ENCODE results near the gene DCAF4.

Gene DCAF4

DNA sequence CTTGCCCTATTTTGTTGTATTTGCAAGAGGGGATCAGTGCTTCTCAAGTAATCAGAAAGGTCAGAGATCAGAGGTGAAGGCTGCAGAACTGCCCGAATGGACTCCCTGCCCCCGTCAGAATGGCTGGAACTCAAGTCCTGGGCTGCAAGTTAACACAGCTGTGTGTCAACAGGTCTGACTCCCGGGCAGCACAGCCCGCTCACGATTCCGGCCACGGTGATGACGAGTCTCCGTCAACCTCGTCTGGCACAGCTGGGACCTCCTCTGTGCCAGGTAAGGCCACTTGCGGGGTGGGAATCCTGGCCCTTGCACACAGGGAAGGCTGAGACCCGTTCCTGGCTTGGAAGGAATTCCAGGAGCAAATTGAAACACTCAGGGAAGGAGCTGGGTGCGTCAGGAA is 13.4 kb downstream of the DCAF4 start:
- Histone ChIP-seq H3K9me3 (ENCODE audit: insufficient read depth, low read depth, low read length) (no peaks in the 10 kb centered on the region), H3K36me3 (ENCODE audit: insufficient read depth, low read length) (peaks cover 41% of the 10 kb centered on the region; the same call in 1 of the 2 replicates), H2AFZ (ENCODE audit: low read length) (no peak overlapping the region), H3K4me2 (ENCODE audit: low read depth, low read length, poor library complexity, severe bottlenecking) (no peak overlapping the region), H4K20me1 (ENCODE audit: insufficient read depth, low read length, poor library complexity, severe bottlenecking) (peaks cover 5% of the 10 kb centered on the region), H3K4me3 (ENCODE audit: low read length, poor library complexity, severe bottlenecking) (no peak overlapping the region), H3K4me1 (ENCODE audit: insufficient read depth, low read length, poor library complexity, severe bottlenecking) (peaks cover 15% of the 10 kb centered on the region), H3K9ac (ENCODE audit: low read depth, low read length, poor library complexity, severe bottlenecking) (no peak overlapping the region), H3K9me2 (replicated peaks; ENCODE audit: low read depth, low read length) (no peaks in the 10 kb centered on the region), H3F3A (ENCODE audit: low read depth) (no peaks in the 10 kb centered on the region), H3K27me3 (ENCODE audit: insufficient read depth, low read length, poor library complexity, severe bottlenecking) (no peaks in the 10 kb centered on the region), H3K79me2 (ENCODE audit: insufficient read depth, low read length) (no peaks in the 10 kb centered on the region)
- TF ChIP-seq, protein P1, sequence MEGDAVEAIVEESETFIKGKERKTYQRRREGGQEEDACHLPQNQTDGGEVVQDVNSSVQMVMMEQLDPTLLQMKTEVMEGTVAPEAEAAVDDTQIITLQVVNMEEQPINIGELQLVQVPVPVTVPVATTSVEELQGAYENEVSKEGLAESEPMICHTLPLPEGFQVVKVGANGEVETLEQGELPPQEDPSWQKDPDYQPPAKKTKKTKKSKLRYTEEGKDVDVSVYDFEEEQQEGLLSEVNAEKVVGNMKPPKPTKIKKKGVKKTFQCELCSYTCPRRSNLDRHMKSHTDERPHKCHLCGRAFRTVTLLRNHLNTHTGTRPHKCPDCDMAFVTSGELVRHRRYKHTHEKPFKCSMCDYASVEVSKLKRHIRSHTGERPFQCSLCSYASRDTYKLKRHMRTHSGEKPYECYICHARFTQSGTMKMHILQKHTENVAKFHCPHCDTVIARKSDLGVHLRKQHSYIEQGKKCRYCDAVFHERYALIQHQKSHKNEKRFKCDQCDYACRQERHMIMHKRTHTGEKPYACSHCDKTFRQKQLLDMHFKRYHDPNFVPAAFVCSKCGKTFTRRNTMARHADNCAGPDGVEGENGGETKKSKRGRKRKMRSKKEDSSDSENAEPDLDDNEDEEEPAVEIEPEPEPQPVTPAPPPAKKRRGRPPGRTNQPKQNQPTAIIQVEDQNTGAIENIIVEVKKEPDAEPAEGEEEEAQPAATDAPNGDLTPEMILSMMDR (conservative IDR thresholded peaks at IDR 0.05; ENCODE audit: low read length) = no peak
- no peak for TF ChIP-seq EZH2phosphoT487 (IDR thresholded peaks at IDR 0.05; ENCODE audit: borderline replicate concordance)

DNA sequence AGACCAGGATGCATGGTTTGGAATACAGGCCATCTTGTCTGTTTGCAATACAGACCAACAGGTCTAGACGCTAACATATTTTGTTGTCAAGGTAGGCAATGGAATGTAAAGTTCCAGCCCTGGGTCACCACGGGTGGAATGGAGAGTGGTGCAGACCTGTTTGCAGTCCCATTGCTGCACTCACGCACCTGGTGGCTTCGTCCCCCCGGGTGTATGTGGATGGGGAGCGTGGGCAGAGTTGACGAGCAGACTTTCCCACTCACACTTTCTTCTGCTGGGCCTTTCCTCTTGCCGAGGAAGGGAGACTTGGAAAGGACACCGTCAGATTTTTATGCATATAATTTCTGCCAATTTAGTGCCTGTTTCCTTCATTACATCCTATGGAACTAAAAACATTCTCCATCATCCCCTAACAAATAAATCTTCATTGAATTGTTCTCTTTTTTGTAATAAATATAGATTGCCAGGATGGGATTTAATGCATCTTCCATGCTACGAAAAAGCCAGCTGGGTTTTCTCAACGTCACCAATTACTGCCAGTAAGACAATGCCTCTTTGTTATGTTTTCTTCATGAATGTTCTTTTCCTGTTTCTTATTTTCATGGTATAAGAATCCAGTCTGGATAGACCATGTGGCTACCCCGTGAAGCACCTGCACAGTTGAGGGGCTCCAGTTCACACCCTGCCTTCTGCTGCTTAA is 15.2 kb downstream of the DCAF4 start:
- H3K27me3 ChIP-seq (ENCODE audit: insufficient read depth, low read length, poor library complexity, severe bottlenecking) = no peaks in the 10 kb centered on the region
- no peak overlapping the region for H3K4me2 ChIP-seq (ENCODE audit: low read depth, low read length, poor library complexity, severe bottlenecking)
- H2AFZ ChIP-seq (ENCODE audit: low read length) = no peak overlapping the region
- TF ChIP-seq, protein P1 (conservative IDR thresholded peaks at IDR 0.05; ENCODE audit: low read length) = no peak
- no peak for TF ChIP-seq EZH2phosphoT487 (IDR thresholded peaks at IDR 0.05; ENCODE audit: borderline replicate concordance)
- peaks cover 41% of the 10 kb centered on the region; the same call in 1 of the 2 replicates for H3K36me3 ChIP-seq (ENCODE audit: insufficient read depth, low read length)
- H3K4me3 ChIP-seq (ENCODE audit: low read length, poor library complexity, severe bottlenecking) = no peak overlapping the region
- no peaks in the 10 kb centered on the region for H3K9me3 ChIP-seq (ENCODE audit: insufficient read depth, low read depth, low read length)
- no peaks in the 10 kb centered on the region for H3F3A ChIP-seq (ENCODE audit: low read depth)
- no peaks in the 10 kb centered on the region for H3K79me2 ChIP-seq (ENCODE audit: insufficient read depth, low read length)
- peaks cover 15% of the 10 kb centered on the region for H3K4me1 ChIP-seq (ENCODE audit: insufficient read depth, low read length, poor library complexity, severe bottlenecking)
- H3K9me2 ChIP-seq (replicated peaks; ENCODE audit: low read depth, low read length) = no peaks in the 10 kb centered on the region
- peaks cover 5% of the 10 kb centered on the region for H4K20me1 ChIP-seq (ENCODE audit: insufficient read depth, low read length, poor library complexity, severe bottlenecking)
- H3K9ac ChIP-seq (ENCODE audit: low read depth, low read length, poor library complexity, severe bottlenecking) = no peak overlapping the region

DNA sequence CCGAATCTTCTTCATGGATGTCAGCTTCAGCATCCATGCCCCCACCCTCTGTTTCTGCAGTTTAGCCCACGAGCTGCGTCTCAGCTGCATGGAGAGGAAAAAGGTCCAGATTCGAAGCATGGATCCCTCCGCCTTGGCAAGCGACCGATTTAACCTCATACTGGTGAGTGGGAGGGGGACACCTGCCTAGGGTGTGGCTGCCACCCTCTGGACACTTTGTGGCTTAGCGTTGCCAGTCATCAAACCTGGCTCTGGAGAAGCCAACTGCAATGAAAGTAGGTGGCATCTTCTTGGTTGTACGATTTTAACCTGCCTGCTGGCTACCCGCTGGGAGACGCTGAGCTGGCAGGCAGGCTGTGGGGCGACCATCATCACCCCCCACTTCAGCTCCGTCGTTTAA is 16.7 kb downstream of the DCAF4 start:
- Histone ChIP-seq H3K4me3 (ENCODE audit: low read length, poor library complexity, severe bottlenecking) (no peak overlapping the region), H2AFZ (ENCODE audit: low read length) (no peak overlapping the region), H3K9me3 (ENCODE audit: insufficient read depth, low read depth, low read length) (no peaks in the 10 kb centered on the region), H3K9ac (ENCODE audit: low read depth, low read length, poor library complexity, severe bottlenecking) (no peak overlapping the region), H3K4me1 (ENCODE audit: insufficient read depth, low read length, poor library complexity, severe bottlenecking) (peaks cover 16% of the 10 kb centered on the region), H3K9me2 (replicated peaks; ENCODE audit: low read depth, low read length) (no peaks in the 10 kb centered on the region), H3K79me2 (ENCODE audit: insufficient read depth, low read length) (no peaks in the 10 kb centered on the region), H3K27me3 (ENCODE audit: insufficient read depth, low read length, poor library complexity, severe bottlenecking) (no peaks in the 10 kb centered on the region), H3K4me2 (ENCODE audit: low read depth, low read length, poor library complexity, severe bottlenecking) (no peak overlapping the region), H3K36me3 (ENCODE audit: insufficient read depth, low read length) (peaks cover 41% of the 10 kb centered on the region; the same call in 1 of the 2 replicates), H4K20me1 (ENCODE audit: insufficient read depth, low read length, poor library complexity, severe bottlenecking) (no peaks in the 10 kb centered on the region), H3F3A (ENCODE audit: low read depth) (no peaks in the 10 kb centered on the region)
- TF ChIP-seq, protein P1 (conservative IDR thresholded peaks at IDR 0.05; ENCODE audit: low read length) = peak; percentile 54
- no peak for TF ChIP-seq EZH2phosphoT487 (IDR thresholded peaks at IDR 0.05; ENCODE audit: borderline replicate concordance)
